ENCODE measurements around the gene C18orf54.
"Not testable (repeated sequence)": the region's sequence is repeated elsewhere in the genome, so short reads cannot be mapped to it uniquely, and the experiment has no call there.

C18orf54 gene

GRCh38 chr18:54359233-54359632 is 1.5 kb downstream of the C18orf54 start:
- peak; percentile 19 for DNase-seq (ENCODE audit: low read depth)
- no peak for TF ChIP-seq CTCF (conservative IDR thresholded peaks at IDR 0.05; ENCODE audit: low read depth, low read length)
- H3K4me3 ChIP-seq (ENCODE audit: low read depth, low read length) = peak overlapping the region; percentile 68

GRCh38 chr18:54360406-54360805 is 2.7 kb downstream of the C18orf54 start:
- H3K4me3 ChIP-seq (ENCODE audit: low read depth, low read length) = no peak overlapping the region
- DNase-seq (ENCODE audit: low read depth) = peak; percentile 30
- no peak for TF ChIP-seq CTCF (conservative IDR thresholded peaks at IDR 0.05; ENCODE audit: low read depth, low read length)

GRCh38 chr18:54378057-54378456 is 20.4 kb downstream of the C18orf54 start:
- no peak overlapping the region for H3K4me3 ChIP-seq (ENCODE audit: low read depth, low read length)
- no peak for TF ChIP-seq CTCF (conservative IDR thresholded peaks at IDR 0.05; ENCODE audit: low read depth, low read length)
- DNase-seq (ENCODE audit: low read depth) = no peak

GRCh38 chr18:54381640-54382039 is 23.9 kb downstream of the C18orf54 start:
- DNase-seq (ENCODE audit: low read depth) = no peak
- H3K4me3 ChIP-seq (ENCODE audit: low read depth, low read length) = no peak overlapping the region
- TF ChIP-seq CTCF (conservative IDR thresholded peaks at IDR 0.05; ENCODE audit: low read depth, low read length) = no peak

- no peak for TF ChIP-seq CTCF (conservative IDR thresholded peaks at IDR 0.05; ENCODE audit: low read depth, low read length)
- no peak for DNase-seq (ENCODE audit: low read depth)
- no peak overlapping the region for H3K4me3 ChIP-seq (ENCODE audit: low read depth, low read length)
These were observed 24.4 kb downstream of the C18orf54 start for GRCh38 chr18:54382076-54382475.

GRCh38 chr18:54382733-54383252 is 25.1 kb downstream of the C18orf54 start:
- no peak for TF ChIP-seq CTCF (conservative IDR thresholded peaks at IDR 0.05; ENCODE audit: low read depth, low read length)
- H3K4me3 ChIP-seq (ENCODE audit: low read depth, low read length) = no peak overlapping the region
- no peak for DNase-seq (ENCODE audit: low read depth)

GRCh38 chr18:54386043-54386442 is 28.3 kb downstream of the C18orf54 start:
- no peak overlapping the region for H3K4me3 ChIP-seq (ENCODE audit: low read depth, low read length)
- TF ChIP-seq CTCF (conservative IDR thresholded peaks at IDR 0.05; ENCODE audit: low read depth, low read length) = no peak
- DNase-seq (ENCODE audit: low read depth) = no peak

- not testable (repeated sequence) for DNase-seq (ENCODE audit: low read depth); H3K4me3 ChIP-seq (ENCODE audit: low read depth, low read length)
These were observed 29.2 kb downstream of the C18orf54 start for GRCh38 chr18:54386800-54387495.
